Measurements from ENCODE around the gene GP1BA. TPM values are rescaled to one million over a fixed set of nuclear protein-coding genes. Genes with fewer than 3 reads are reported as not detected.

GP1BA gene
- total and polyA plus RNA-seq, 11 donors: 0.06 to 0.35 (median 0.20) TPM; not detected in 6

DNA sequence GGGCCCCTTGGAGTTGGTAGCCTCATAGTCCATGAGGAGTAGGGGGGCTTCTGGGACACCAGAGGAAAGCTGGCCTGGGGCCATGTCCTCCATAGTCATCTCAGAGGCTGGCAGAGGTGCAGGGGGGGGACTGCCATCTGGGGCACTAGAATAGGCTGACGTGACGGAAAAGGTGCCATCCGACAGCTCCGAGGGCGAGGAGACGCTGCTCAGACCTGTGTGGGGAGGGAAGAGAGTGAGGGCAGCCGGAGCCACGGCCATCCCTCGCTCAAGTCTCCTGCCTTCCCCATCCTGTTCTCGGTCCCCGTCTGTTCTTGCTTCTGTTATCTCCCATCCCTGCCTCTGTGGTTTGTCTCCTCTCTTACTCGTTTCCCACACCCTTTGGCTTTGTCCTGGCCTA, 40.2 kb downstream of the GP1BA start:
- Histone ChIP-seq H3K27ac (peak overlapping the region in 9 of 12 donors; percentile 29 to 82 (median 61)), H3K36me3 (peaks cover 0 to 81% (median 75%) of the 10 kb centered on the region in 9 donors), H3K9me3 (no peaks in the 10 kb centered on the region), H3K4me3 (no peak overlapping the region), H3K27me3 (no peaks in the 10 kb centered on the region), H3K4me1 (peaks cover 0 to 54% (median 37%) of the 10 kb centered on the region in 12 donors)
- peak in 1 of 5 donors; percentile 39 for DNase-seq
- intact Hi-C loops (cut with DNase I): loop anchor here in 2 of 10 donors (5.0 kb wide), 2 partner anchors 35 to 55 kb away; no protein-coding TSS in a partner anchor
- no peak for TF ChIP-seq POLR2A (IDR thresholded peaks at IDR 0.05)
- TF ChIP-seq, protein P1, sequence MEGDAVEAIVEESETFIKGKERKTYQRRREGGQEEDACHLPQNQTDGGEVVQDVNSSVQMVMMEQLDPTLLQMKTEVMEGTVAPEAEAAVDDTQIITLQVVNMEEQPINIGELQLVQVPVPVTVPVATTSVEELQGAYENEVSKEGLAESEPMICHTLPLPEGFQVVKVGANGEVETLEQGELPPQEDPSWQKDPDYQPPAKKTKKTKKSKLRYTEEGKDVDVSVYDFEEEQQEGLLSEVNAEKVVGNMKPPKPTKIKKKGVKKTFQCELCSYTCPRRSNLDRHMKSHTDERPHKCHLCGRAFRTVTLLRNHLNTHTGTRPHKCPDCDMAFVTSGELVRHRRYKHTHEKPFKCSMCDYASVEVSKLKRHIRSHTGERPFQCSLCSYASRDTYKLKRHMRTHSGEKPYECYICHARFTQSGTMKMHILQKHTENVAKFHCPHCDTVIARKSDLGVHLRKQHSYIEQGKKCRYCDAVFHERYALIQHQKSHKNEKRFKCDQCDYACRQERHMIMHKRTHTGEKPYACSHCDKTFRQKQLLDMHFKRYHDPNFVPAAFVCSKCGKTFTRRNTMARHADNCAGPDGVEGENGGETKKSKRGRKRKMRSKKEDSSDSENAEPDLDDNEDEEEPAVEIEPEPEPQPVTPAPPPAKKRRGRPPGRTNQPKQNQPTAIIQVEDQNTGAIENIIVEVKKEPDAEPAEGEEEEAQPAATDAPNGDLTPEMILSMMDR (IDR thresholded peaks at IDR 0.05): no peak
- ATAC-seq: no peak
- WGBS, 4 donors: 81 to 86% (median 83%) methylated on average over 12 of the region's 12 CpGs

DNA sequence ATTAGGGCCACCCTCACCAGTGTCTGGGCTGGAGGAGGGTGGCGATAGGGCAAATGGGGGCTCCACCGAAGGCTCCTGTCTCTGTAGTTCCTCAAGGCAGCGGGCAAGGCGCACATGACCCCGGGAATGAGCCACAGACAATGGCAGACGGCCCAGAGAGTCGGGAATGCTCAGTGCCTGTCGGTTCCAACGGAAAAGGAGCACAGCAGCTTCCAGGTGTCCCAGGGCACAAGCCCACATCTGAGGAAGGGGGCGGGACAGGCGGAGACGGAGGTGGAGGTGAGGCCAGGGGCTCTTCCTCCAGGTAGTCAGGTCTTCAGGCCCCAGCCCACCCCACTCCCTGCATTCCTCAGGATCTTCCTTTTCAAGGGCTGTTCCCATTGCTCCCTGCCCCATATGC, 40.7 kb downstream of the GP1BA start:
- Histone ChIP-seq H3K4me3 (no peak overlapping the region), H3K36me3 (peaks cover 0 to 85% (median 79%) of the 10 kb centered on the region in 9 donors), H3K27me3 (no peaks in the 10 kb centered on the region), H3K9me3 (no peaks in the 10 kb centered on the region), H3K4me1 (peaks cover 0 to 54% (median 37%) of the 10 kb centered on the region in 12 donors), H3K27ac (peak overlapping the region in 10 of 12 donors; percentile 29 to 82 (median 58))
- no peak for TF ChIP-seq POLR2A (IDR thresholded peaks at IDR 0.05)
- TF ChIP-seq, protein P1 (IDR thresholded peaks at IDR 0.05): no peak
- 64 to 77% (median 69%) methylated on average over 12 of the region's 12 CpGs for WGBS, 4 donors
- intact Hi-C loops (cut with DNase I): loop anchor here in 2 of 10 donors (5.0 kb wide), 2 partner anchors 35 to 55 kb away; no protein-coding TSS in a partner anchor
- ATAC-seq (no peak), DNase-seq (peak in 1 of 5 donors; percentile 21)

DNA sequence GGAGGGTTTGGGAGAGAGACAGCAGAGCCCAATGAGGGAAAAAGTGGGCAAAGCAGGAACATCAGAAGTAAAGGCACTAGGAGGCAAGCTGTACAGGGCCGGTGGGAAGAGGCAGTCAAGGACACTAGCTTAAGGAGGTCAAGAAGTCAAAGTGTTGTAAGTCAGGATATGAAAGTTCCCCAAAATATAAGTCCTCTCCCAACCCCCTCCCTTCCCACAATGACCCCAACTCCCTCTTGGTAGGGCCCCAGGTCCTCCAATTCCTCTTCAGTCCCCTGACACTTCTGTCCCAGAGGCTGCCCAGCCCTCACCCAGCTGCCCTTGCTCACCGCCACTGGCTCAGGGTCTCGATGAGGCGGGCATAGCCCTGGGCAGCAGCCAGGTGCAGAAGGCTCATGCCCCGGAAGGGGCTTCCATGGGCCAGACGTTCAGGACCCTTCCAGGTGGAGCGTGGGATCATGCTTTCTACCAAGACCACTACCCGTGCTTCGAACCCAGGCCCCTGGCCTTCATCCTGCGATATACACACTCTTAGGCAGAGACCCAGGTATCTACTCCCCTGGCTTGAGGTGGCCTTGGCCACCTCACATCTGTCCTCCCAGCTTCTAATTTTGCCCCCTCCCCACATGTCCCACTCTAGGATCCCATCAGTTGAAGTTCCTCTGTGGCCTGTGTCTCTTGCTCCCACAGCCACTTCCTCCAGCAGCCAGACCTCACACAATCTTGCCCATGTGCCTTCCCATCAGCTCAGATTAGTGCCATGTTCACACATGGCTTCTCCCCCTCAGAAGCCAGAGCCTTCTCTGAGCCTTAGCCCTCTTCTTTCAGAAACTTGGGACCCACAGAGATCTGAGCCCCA, 41.4 kb downstream of the GP1BA start:
- no peak for DNase-seq
- WGBS, 4 donors: 82 to 88% (median 85%) methylated on average over 10 of the region's 10 CpGs
- peaks cover 0 to 51% (median 31%) of the 10 kb centered on the region in 12 donors for H3K4me1 ChIP-seq
- TF ChIP-seq, protein P1 (IDR thresholded peaks at IDR 0.05): no peak
- TF ChIP-seq POLR2A (IDR thresholded peaks at IDR 0.05): no peak
- ATAC-seq: peak in 1 of 4 donors; percentile 2
- no peak overlapping the region for H3K4me3 ChIP-seq
- intact Hi-C loops (cut with DNase I): loop anchor here in 2 of 10 donors (5.0 kb wide), 2 partner anchors 36 to 56 kb away; no protein-coding TSS in a partner anchor
- no peaks in the 10 kb centered on the region for H3K27me3 ChIP-seq
- peaks cover 0 to 92% (median 86%) of the 10 kb centered on the region in 9 donors for H3K36me3 ChIP-seq
- no peaks in the 10 kb centered on the region for H3K9me3 ChIP-seq
- peak overlapping the region in 11 of 12 donors; percentile 47 to 82 (median 68) for H3K27ac ChIP-seq

GRCh38 chr17:4974115-4974670, 42.1 kb downstream of the GP1BA start:
- peak; percentile 80 to 87 (median 84) for ATAC-seq
- TF ChIP-seq, protein P1 (IDR thresholded peaks at IDR 0.05): no peak
- peak in 1 of 2 donors; percentile 42 for TF ChIP-seq POLR2A (IDR thresholded peaks at IDR 0.05)
- peak in 4 of 5 donors; percentile 63 to 89 (median 74) for DNase-seq
- Histone ChIP-seq H3K27ac (peak overlapping the region in 11 of 12 donors; percentile 47 to 82 (median 68)), H3K9me3 (no peaks in the 10 kb centered on the region), H3K4me3 (no peak overlapping the region), H3K36me3 (peaks cover 0 to 98% (median 93%) of the 10 kb centered on the region in 9 donors), H3K27me3 (no peaks in the 10 kb centered on the region), H3K4me1 (peaks cover 0 to 50% (median 24%) of the 10 kb centered on the region in 12 donors)
- intact Hi-C loops (cut with DNase I): loop anchor here in 2 of 10 donors (5.0 kb wide), 2 partner anchors 37 to 57 kb away; no protein-coding TSS in a partner anchor
- 58 to 77% (median 61%) methylated on average over 9 of the region's 9 CpGs for WGBS, 4 donors
